ENCODE measurements around the gene EXPH5. TPM values are rescaled to one million over a fixed set of nuclear protein-coding genes. Genes with fewer than 3 reads are reported as not detected.
"Not testable (repeated sequence)": the region's sequence is repeated elsewhere in the genome, so short reads cannot be mapped to it uniquely, and the experiment has no call there.

The EXPH5 gene
- total RNA-seq, 2 experiments from 2014 or later, result 2.0 to 3.3 TPM

- H3K27me3 Mint-ChIP-seq, result peaks cover 28% of the 10 kb centered on the region
- ChIA-PET POLR2A (no interaction called here), CTCF (interaction anchor here (1.7 kb wide), 1 partner anchor 24 kb away, joined by 8 read pairs; no protein-coding TSS in a partner anchor)
- DNase-seq, result no peak
- no peak overlapping the region for H3K4me3 Mint-ChIP-seq
- H3K4me1 Mint-ChIP-seq, result peaks cover 2% of the 10 kb centered on the region
- H3K36me3 Mint-ChIP-seq (ENCODE audit: low read depth), result no peaks in the 10 kb centered on the region
- H3K27ac Mint-ChIP-seq, result no peak overlapping the region
- peaks cover 2% of the 10 kb centered on the region for H3K9me3 Mint-ChIP-seq
Observed at GRCh38 chr11:108620958-108621772, 27.6 kb upstream of the EXPH5 start.

GRCh38 chr11:108618529-108618928 is 25.0 kb upstream of the EXPH5 start:
- no peak overlapping the region for H3K4me3 Mint-ChIP-seq
- H3K36me3 Mint-ChIP-seq (ENCODE audit: low read depth), result no peaks in the 10 kb centered on the region
- no peak for DNase-seq
- CTCF ChIA-PET, result no interaction called here
- H3K27me3 Mint-ChIP-seq, result peaks cover 25% of the 10 kb centered on the region
- H3K9me3 Mint-ChIP-seq, result peaks cover 2% of the 10 kb centered on the region
- no peak overlapping the region for H3K27ac Mint-ChIP-seq
- peaks cover 2% of the 10 kb centered on the region for H3K4me1 Mint-ChIP-seq
- POLR2A ChIA-PET, result no interaction called here

GRCh38 chr11:108617055-108617454 is 23.5 kb upstream of the EXPH5 start:
- ChIA-PET CTCF (no interaction called here), POLR2A (interaction anchor here (0.6 kb wide), 1 partner anchor 681 kb away, joined by 3 read pairs; no protein-coding TSS in a partner anchor)
- DNase-seq, result no peak
- no peak overlapping the region for H3K4me3 Mint-ChIP-seq
- no peaks in the 10 kb centered on the region for H3K36me3 Mint-ChIP-seq (ENCODE audit: low read depth)
- H3K9me3 Mint-ChIP-seq, result no peaks in the 10 kb centered on the region
- peaks cover 19% of the 10 kb centered on the region for H3K27me3 Mint-ChIP-seq
- H3K4me1 Mint-ChIP-seq, result peaks cover 2% of the 10 kb centered on the region
- no peak overlapping the region for H3K27ac Mint-ChIP-seq

- Mint-ChIP-seq H3K27ac (no peak overlapping the region), H3K9me3 (no peaks in the 10 kb centered on the region), H3K4me1 (peaks cover 2% of the 10 kb centered on the region), H3K4me3 (no peak overlapping the region), H3K36me3 (ENCODE audit: low read depth) (no peaks in the 10 kb centered on the region), H3K27me3 (peaks cover 19% of the 10 kb centered on the region)
- no peak for DNase-seq
- ChIA-PET CTCF (no interaction called here), POLR2A (no interaction called here)
Observed at GRCh38 chr11:108616549-108616948, 23.0 kb upstream of the EXPH5 start.

GRCh38 chr11:108614086-108614485 is 20.5 kb upstream of the EXPH5 start:
- Mint-ChIP-seq H3K4me3 (no peak overlapping the region), H3K36me3 (ENCODE audit: low read depth) (no peaks in the 10 kb centered on the region), H3K4me1 (no peaks in the 10 kb centered on the region), H3K27me3 (peaks cover 13% of the 10 kb centered on the region), H3K27ac (no peak overlapping the region), H3K9me3 (no peaks in the 10 kb centered on the region)
- POLR2A ChIA-PET, result no interaction called here
- DNase-seq, result no peak
- CTCF ChIA-PET, result no interaction called here

- ChIA-PET POLR2A (no interaction called here), CTCF (interaction anchor here (0.6 kb wide), 2 partner anchors 512 to 855 kb away, joined by 3 to 6 read pairs; no protein-coding TSS in a partner anchor)
- Mint-ChIP-seq H3K27ac (no peak overlapping the region), H3K36me3 (ENCODE audit: low read depth) (no peaks in the 10 kb centered on the region), H3K9me3 (no peaks in the 10 kb centered on the region), H3K27me3 (peaks cover 9% of the 10 kb centered on the region), H3K4me1 (no peaks in the 10 kb centered on the region), H3K4me3 (no peak overlapping the region)
- no peak for DNase-seq
Observed at GRCh38 chr11:108609682-108610081, 16.1 kb upstream of the EXPH5 start.

- no peaks in the 10 kb centered on the region for H3K4me1 Mint-ChIP-seq
- no peak overlapping the region for H3K4me3 Mint-ChIP-seq
- no peaks in the 10 kb centered on the region for H3K9me3 Mint-ChIP-seq
- no peak for DNase-seq
- no peaks in the 10 kb centered on the region for H3K36me3 Mint-ChIP-seq (ENCODE audit: low read depth)
- H3K27ac Mint-ChIP-seq, result no peak overlapping the region
- peaks cover 9% of the 10 kb centered on the region for H3K27me3 Mint-ChIP-seq
- ChIA-PET POLR2A (no interaction called here), CTCF (no interaction called here)
Observed at GRCh38 chr11:108608548-108608947, 15.0 kb upstream of the EXPH5 start.

GRCh38 chr11:108606495-108607160 is 13.1 kb upstream of the EXPH5 start:
- POLR2A ChIA-PET, result no interaction called here
- H3K4me3 Mint-ChIP-seq, result no peak overlapping the region
- no peaks in the 10 kb centered on the region for H3K36me3 Mint-ChIP-seq (ENCODE audit: low read depth)
- DNase-seq, result no peak
- CTCF ChIA-PET, result no interaction called here
- H3K9me3 Mint-ChIP-seq, result no peaks in the 10 kb centered on the region
- no peaks in the 10 kb centered on the region for H3K4me1 Mint-ChIP-seq
- no peak overlapping the region for H3K27ac Mint-ChIP-seq
- peaks cover 13% of the 10 kb centered on the region for H3K27me3 Mint-ChIP-seq

GRCh38 chr11:108606070-108606469 is 12.5 kb upstream of the EXPH5 start:
- ChIA-PET CTCF (no interaction called here), POLR2A (no interaction called here)
- H3K4me1 Mint-ChIP-seq, result no peaks in the 10 kb centered on the region
- no peaks in the 10 kb centered on the region for H3K36me3 Mint-ChIP-seq (ENCODE audit: low read depth)
- DNase-seq, result no peak
- H3K27me3 Mint-ChIP-seq, result peaks cover 14% of the 10 kb centered on the region
- no peaks in the 10 kb centered on the region for H3K9me3 Mint-ChIP-seq
- H3K27ac Mint-ChIP-seq, result no peak overlapping the region
- no peak overlapping the region for H3K4me3 Mint-ChIP-seq

- H3K27me3 Mint-ChIP-seq, result peaks cover 19% of the 10 kb centered on the region
- H3K4me3 Mint-ChIP-seq; H3K27ac Mint-ChIP-seq; H3K9me3 Mint-ChIP-seq; POLR2A ChIA-PET; H3K4me1 Mint-ChIP-seq; DNase-seq; CTCF ChIA-PET; H3K36me3 Mint-ChIP-seq (ENCODE audit: low read depth): not testable (repeated sequence)
Observed at GRCh38 chr11:108602818-108603217, 9.2 kb upstream of the EXPH5 start.

- CTCF ChIA-PET, result no interaction called here
- Mint-ChIP-seq H3K27ac (no peak overlapping the region), H3K4me3 (no peak overlapping the region), H3K4me1 (no peaks in the 10 kb centered on the region), H3K27me3 (peaks cover 20% of the 10 kb centered on the region), H3K9me3 (no peaks in the 10 kb centered on the region), H3K36me3 (ENCODE audit: low read depth) (no peaks in the 10 kb centered on the region)
- POLR2A ChIA-PET, result no interaction called here
- DNase-seq, result no peak
Observed at GRCh38 chr11:108601150-108601549, 7.6 kb upstream of the EXPH5 start.

GRCh38 chr11:108599978-108600377 is 6.4 kb upstream of the EXPH5 start:
- Mint-ChIP-seq H3K27me3 (peaks cover 27% of the 10 kb centered on the region), H3K4me1 (no peaks in the 10 kb centered on the region), H3K9me3 (no peaks in the 10 kb centered on the region), H3K36me3 (ENCODE audit: low read depth) (no peaks in the 10 kb centered on the region), H3K27ac (no peak overlapping the region), H3K4me3 (no peak overlapping the region)
- CTCF ChIA-PET, result no interaction called here
- POLR2A ChIA-PET, result no interaction called here
- DNase-seq, result no peak

- CTCF ChIA-PET, result interaction anchor here (2.7 kb wide), 1 partner anchor 22 kb away, joined by 8 read pairs; no protein-coding TSS in a partner anchor
- Mint-ChIP-seq H3K9me3 (no peaks in the 10 kb centered on the region), H3K27ac (no peak overlapping the region), H3K27me3 (peaks cover 38% of the 10 kb centered on the region), H3K4me1 (peaks cover 8% of the 10 kb centered on the region), H3K4me3 (no peak overlapping the region), H3K36me3 (ENCODE audit: low read depth) (no peaks in the 10 kb centered on the region)
- POLR2A ChIA-PET, result no interaction called here
- no peak for DNase-seq
Observed at GRCh38 chr11:108597736-108598355, 4.3 kb upstream of the EXPH5 start.

Data from activated CD4-positive, alpha-beta T cell treated with anti-CD3 and anti-CD28 coated beads, Interleukin-2, amount 10 ng/mL, durations not matched to agents 7 days and 5 days (primary cell).